ENCODE measurements around the gene KNCN. TPM values are rescaled to one million over a fixed set of nuclear protein-coding genes. Genes with fewer than 3 reads are reported as not detected.

Gene KNCN
- polyA plus RNA-seq, 2 donors = not detected

- Histone ChIP-seq H3K36me3 (ENCODE audit: control insufficient read depth in 2 of 2, insufficient read depth in 2 of 2, low read length in 1 of 2) (no peaks in the 10 kb centered on the region), H3K9me3 (ENCODE audit: control insufficient read depth in 2 of 2, insufficient read depth in 1 of 2, low read depth in 1 of 2, low read length in 1 of 2) (no peaks in the 10 kb centered on the region), H3K4me1 (ENCODE audit: control insufficient read depth in 2 of 2, insufficient read depth in 2 of 2, low read length in 1 of 2) (no peaks in the 10 kb centered on the region), H3K27ac (ENCODE audit: low read depth in 2 of 2, low read length in 1 of 2) (no peak overlapping the region), H3K27me3 (ENCODE audit: control insufficient read depth in 1 of 2, insufficient read depth in 2 of 2, low read length in 2 of 2) (peaks cover 7 to 10% of the 10 kb centered on the region in 2 donors), H3K4me3 (ENCODE audit: low read depth in 1 of 2, low read length in 2 of 2) (no peak overlapping the region)
- WGBS, 2 donors = 75 to 77% methylated on average over 6 of the region's 6 CpGs
These were observed 54.9 kb downstream of the KNCN start for GRCh38 chr1:46496505-46496904.

DNA sequence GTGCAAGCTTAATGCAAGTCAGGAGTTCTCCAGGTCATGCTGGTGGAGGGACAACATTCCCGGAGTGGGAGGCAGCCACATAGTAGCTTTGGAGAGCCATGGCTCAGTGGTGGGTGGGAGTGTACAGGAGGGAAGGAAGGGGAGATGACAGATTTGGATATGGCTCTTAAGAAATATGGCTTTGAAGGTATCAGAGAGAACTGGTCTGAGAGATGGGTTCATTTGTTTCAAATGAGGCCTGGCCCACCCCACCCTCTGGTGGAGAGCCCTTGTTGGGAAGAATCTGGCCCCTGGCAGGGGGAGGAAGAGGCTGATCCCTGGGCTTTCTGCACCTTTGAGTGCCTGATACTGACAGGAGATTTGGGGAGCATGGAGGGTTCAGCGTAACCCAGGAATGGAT, 55.7 kb downstream of the KNCN start:
- no peak overlapping the region for H3K4me3 ChIP-seq (ENCODE audit: low read depth in 1 of 2, low read length in 2 of 2)
- WGBS, 2 donors = 93 to 95% methylated on average over 2 of the region's 2 CpGs
- H3K4me1 ChIP-seq (ENCODE audit: control insufficient read depth in 2 of 2, insufficient read depth in 2 of 2, low read length in 1 of 2) = peaks cover 0 to under 1% of the 10 kb centered on the region in 2 donors
- no peak overlapping the region for H3K27ac ChIP-seq (ENCODE audit: low read depth in 2 of 2, low read length in 1 of 2)
- H3K9me3 ChIP-seq (ENCODE audit: control insufficient read depth in 2 of 2, insufficient read depth in 1 of 2, low read depth in 1 of 2, low read length in 1 of 2) = no peaks in the 10 kb centered on the region
- no peaks in the 10 kb centered on the region for H3K36me3 ChIP-seq (ENCODE audit: control insufficient read depth in 2 of 2, insufficient read depth in 2 of 2, low read length in 1 of 2)
- peaks cover 7 to 17% of the 10 kb centered on the region in 2 donors for H3K27me3 ChIP-seq (ENCODE audit: control insufficient read depth in 1 of 2, insufficient read depth in 2 of 2, low read length in 2 of 2)

Other genes with a start within 250 kb of the KNCN start
- gene LRRC41, start 248.0 kb downstream of the KNCN start, polyA plus RNA-seq = 10 to 100 TPM; 17.4 to 32.1 TPM
- gene UQCRH, start 247.9 kb downstream of the KNCN start, polyA plus RNA-seq = 100 to 1,000 TPM; 393 to 498 TPM
- gene NSUN4, start 210.8 kb downstream of the KNCN start, polyA plus RNA-seq = 10 to 100 TPM in 1 of 2 donors, 1 to 10 TPM in 1; 6.6 to 12.5 TPM
- 10 to 100 TPM; 12.1 to 33.2 TPM for gene FAAH, start 157.3 kb downstream of the KNCN start, polyA plus RNA-seq
- gene DMBX1, start 61.8 kb downstream of the KNCN start, polyA plus RNA-seq = under 1 TPM in 1 of 2 donors, not detected in 1; 0.01 TPM
- 10 to 100 TPM; 19.4 to 29.9 TPM for gene MKNK1, start 52.6 kb upstream of the KNCN start, polyA plus RNA-seq
- gene MOB3C, start 65.2 kb upstream of the KNCN start, polyA plus RNA-seq = 1 to 10 TPM; 6.9 to 7.5 TPM
- 10 to 100 TPM; 25.3 to 34.9 TPM for gene ATPAF1, start 116.7 kb upstream of the KNCN start, polyA plus RNA-seq
- gene TEX38, start 120.2 kb upstream of the KNCN start, polyA plus RNA-seq = not detected
- 10 to 100 TPM; 19.3 to 27.8 TPM for gene EFCAB14, start 167.5 kb upstream of the KNCN start, polyA plus RNA-seq
- gene CYP4B1, start 247.4 kb upstream of the KNCN start, polyA plus RNA-seq = 10 to 100 TPM; 40.4 to 64.5 TPM

Data from esophagus (tissue), 2 donors.